Measurements from ENCODE around the gene LANCL2.
"Not testable (repeated sequence)": the region's sequence is repeated elsewhere in the genome, so short reads cannot be mapped to it uniquely, and the experiment has no call there.

LANCL2 gene, protein sequence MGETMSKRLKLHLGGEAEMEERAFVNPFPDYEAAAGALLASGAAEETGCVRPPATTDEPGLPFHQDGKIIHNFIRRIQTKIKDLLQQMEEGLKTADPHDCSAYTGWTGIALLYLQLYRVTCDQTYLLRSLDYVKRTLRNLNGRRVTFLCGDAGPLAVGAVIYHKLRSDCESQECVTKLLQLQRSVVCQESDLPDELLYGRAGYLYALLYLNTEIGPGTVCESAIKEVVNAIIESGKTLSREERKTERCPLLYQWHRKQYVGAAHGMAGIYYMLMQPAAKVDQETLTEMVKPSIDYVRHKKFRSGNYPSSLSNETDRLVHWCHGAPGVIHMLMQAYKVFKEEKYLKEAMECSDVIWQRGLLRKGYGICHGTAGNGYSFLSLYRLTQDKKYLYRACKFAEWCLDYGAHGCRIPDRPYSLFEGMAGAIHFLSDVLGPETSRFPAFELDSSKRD

DNA sequence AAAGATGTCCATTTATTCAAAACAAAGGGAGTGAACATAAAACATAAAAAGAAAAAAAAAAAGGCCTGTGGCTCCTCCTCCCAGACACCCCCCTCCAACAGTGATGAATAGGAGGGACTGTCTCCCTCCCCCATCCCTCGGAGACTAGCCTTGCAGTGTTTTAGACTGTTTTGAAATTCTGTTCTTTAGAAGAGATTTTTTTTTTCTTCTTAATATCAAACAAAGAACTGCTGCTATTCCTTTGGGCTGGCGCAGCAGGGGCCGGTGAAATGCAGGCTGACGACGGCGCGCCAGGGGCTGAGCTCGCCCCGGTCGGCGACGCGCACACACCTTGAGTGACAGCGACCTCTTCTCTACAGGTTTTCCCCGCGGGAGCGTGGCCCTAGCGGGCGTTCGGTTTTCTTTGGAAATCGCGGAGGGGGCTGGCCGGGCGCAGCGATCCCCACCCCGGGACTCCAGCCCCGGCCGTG is at the start of gene LANCL2:
LANCL2 (plus strand) TSS at position 133 of the 470 bp plus-strand sequence. CDS start 689 bp downstream, outside the sequence.
- peak; percentile 40 for DNase-seq

DNA sequence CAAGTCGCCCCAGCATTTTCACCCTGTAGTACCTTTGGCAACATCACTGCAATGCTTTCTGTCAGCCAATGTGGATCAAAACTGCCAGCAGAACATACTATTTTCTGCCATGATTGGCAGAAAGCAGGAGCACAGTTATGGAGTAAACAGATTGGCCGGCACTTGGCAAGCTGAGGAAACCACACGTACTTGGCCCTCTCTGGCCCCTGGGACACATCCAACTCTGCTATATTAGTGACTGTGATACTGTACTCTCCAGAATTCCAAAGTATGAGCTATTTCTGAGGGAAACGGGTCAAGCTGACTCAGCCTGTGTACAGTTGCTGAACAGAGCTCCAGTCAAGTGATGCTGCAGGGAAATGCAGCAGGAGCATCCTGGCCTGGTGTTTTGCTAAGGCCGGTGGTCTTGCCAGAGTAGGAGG is 39.8 kb upstream of the LANCL2 start:
- DNase-seq: no peak

DNA sequence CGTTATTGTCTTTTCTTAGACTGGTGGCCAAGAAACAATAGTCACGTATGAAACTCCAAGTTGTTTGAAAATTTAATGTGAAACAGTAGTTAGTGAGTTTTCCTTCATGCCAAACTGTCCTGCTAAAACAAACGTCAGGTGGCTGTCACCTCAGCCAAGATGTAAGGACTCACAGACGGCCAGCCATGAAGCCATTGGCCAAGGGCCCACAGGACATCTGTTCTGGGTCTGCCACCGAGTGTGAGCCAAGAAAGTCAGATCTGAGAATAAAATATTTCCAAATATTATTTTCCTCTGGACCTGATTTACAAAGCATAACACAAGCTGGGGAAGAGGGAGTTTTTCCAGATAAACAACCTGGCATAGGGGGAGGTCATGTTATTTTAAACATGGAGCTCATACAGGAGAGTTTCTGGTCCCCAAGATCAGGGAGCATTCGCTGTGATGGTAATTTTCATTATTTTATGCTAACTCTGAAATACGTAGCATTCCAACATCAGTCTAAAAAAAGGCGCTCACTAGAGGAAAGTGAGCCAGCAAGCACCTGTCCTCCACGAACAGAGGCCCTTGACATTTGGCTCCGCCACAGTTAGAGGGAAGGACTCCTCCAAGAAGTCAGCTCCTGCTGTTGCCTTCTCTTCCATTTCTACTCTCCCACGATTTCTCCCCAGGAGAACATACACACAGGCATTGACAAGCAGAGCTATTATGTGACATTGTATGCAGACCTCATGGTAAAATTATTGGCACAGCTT is 38.9 kb upstream of the LANCL2 start:
- DNase-seq: no peak

DNA sequence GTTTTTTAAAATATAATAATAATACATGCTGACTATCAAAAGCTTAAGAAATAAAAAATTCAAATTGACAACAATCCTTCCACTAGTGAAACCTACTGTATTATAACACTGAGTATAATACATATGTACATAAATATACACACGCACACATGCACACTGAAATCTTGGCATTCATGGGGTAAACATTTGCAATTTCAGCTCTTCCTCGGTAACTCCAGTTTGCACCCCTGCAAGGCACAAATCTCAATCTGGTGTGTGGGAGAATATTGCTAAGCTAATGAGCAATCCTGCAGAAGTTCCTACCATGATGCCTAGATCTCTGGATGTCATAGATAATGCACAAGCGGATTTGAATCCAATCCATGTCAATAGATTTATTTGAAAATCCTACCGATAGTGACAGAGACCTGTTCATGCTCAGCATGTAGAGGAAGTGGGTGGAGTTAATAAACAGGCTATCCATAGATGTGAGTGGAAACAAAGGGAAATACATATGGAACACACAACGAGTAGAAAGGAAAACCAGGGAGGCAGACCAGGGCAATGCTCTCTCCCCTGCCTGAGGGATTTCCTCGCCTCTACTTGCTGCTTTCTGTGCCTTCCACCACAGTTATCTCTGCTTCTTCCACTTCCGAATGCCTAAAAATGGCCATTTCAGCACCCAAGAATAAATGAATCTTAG is 38.1 kb upstream of the LANCL2 start:
- DNase-seq: no peak

DNA sequence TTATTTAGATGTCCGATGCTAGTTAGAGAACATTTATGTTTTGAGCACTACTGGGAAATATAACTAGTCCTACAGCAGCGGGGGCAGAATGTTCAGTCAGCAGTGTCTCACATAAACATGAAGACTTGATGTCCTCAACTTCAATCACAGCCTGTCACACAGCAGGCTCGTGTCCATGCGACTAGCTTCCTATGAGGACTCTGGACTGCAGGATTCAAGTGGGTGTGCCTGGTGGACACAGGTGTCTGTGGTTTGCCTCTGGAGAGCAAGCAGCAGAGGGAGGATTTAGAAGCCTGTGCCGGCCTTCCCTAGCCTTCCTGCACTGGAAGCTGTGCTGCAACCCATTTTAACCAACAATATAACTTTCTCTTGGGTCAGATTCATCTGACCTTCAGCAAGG is 30.0 kb upstream of the LANCL2 start:
- no peak for DNase-seq

DNA sequence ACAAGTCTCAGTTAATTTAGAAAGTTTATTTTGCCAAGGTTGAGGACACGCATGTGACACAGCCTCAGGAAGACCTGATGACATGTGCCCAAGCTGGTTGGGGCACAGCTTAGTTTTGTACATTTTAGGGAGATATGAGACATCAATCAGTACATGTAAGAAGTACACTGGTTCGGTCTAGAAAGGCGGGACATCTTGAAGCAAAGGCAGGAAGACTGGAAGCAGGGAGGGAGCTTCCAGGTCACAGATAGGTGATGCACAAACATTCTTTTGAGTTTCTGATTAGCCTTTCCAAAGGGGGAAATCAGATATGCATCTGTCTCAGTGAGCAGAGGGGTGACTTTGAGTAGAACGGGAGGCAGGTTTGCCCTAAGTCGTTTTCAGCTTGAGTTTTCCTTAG is 29.4 kb upstream of the LANCL2 start:
- DNase-seq: no peak

DNA sequence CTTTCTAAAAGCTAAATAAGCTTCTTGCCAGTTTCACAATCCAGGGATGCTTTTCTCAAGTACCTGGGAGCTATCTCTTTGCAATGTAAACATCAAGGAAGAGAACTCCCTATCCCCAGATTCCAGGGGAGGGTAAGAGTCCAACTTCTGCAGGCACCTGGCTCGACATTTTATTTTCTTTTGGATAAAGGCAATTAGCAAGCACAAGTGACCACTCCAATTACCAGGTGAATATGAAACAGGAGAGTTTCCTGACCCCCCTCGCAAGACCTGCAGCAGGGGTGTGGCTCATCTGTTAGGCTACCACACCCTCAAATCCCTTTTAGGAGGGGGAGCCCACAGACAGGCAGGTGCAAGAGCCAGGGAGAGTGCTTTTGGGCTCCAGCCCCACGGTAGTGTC is 28.6 kb upstream of the LANCL2 start:
- no peak for DNase-seq

DNA sequence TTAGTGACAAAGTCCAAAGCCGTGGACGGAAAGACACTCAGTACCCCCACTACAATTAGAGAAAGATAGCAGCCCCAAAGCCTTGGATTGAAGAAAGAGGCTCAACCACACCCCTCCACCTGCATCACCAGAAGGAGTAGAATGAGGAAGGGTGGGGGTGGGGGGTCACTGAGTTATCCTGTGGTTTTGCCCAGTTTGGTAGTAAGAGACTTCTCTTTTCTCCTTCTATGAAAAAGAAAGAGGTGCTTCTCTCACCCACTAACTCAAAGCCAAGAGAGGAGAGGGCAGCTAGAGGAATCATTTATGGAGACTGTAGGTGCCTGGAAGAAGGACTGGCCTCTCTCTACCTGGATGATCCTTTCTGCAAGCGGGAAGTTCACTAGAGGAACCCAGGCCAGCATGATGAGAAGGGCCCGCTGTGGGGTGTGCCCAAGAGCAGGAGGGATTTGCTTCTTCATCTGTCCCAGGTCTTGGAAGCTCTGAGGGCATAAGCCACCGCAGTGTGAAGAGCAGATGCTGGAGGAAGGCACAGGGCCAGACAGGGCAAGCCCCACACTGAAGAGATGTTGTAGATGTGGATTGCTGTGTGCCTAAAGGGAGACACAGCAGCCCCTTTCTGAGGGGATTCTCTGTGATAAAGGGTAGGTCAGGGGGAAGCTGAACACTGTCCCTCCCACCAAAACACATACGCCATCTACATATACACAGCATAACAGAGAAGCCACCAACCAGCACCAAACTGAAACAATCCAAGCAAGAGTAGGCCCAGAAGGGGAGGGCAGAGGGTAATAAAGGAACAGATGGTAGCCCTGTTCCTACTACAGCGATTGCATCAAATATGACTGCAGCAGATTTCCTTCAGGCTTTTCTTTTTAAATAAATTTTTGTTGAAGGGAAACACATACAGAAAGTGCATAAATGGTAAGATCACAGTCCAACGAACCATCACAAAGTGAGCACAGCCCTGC is 25.8 kb upstream of the LANCL2 start:
- no peak for DNase-seq

DNA sequence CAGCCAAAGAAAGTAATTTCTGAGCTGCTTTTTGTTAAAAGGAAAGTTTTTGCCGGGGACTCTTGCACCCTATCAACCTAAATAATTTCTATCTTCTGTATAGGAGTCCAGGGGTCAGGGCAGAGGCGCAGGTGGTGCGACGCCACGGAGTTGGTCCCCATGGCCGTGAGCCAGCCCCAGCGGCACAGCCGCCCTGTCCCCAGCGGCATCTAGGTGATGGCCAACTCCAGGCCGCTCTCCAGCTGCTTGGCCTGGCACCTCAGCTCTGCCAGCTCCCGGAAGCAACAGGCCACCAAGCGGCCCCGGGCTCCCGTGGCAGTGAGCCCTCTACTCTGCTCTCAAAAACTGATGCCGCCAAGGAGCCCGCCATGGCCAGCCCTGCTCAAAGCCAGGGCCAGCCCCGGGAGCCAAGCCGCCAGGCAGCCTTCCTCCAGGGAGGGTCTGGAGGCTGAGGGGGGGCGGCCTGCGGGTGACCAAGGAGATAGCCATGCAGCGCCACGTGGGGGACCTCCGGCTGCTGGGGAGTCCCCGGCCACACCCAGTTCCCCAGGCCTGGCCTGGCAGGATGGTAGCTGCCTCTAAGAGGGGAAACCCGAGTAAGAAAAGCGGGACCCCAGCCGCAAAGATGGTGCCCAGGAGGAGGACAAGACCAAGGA is 22.8 kb upstream of the LANCL2 start:
- no peak for DNase-seq

DNA sequence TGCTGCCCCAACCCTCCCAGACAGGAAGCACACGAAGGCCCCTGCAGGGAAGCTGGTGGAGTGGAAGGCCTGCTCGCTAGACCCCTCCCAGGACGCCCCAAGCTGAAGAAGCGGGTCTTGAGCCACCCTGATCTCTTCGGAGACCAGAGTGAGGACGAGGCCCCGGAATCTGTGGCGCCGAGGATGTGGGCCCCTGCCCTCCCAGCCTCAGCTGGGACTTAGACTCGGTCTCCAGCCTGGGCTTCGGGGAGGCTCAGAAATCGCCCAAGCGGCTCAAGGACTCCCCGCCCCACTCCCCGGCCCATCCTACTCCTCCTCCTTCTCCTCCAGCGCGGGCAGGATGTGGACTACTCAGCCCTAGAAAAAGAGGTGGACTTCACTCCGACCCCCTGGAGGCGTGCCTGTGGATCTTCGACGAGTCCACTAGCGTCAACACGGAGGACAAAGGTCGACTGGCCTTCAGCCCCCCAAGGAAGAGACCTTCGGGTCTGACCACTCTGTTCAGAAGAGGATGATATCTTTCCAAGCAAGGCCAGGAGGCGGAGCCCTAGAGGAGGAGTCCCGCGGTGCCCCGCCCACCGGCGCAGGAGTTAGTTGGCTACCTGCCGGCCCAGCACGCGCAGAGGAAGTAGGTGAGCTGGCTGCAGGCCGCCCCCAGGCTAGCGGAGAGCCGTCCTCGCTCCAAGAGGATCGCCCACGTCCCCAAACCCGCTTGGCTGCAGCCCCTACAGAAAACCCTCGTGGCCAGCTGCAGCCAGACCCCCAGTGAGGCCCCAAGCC is 21.9 kb upstream of the LANCL2 start:
- DNase-seq: no peak

DNA sequence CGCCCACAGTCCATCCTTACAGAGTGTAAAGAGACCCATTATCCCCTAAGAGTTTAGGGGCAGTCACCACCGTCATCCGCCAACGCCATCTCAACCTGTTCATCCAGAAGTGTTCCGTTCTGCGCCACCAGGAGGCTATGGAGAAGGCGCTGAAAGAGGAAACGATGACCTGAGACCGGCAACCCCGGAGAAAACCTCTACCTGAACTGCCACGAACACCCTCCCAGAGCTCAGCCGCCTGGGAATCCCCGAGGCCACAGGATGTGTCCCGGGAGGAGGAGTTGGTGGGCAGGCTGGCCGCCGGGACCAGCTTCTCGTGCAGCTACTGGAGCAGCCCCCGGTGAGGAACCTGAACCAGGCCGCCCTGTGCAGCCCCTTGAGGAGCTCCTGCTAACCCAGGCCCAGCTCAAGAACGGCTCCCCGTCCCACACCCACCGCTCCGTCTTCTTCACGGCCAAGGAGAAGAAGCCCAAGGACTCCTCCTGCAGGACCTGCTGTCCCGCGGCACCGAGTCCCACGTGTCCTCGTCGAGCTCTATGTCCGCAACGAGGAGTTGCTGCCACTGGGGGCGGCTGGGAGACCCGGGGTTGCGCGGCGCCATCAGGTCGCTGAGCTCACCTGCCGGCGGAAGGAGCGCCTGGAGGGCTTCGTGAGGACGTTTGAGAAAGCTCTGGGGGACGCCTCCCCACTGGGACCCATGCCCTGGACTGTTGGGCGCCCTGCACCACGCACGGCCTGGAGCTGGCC is 21.1 kb upstream of the LANCL2 start:
- no peak for DNase-seq

DNA sequence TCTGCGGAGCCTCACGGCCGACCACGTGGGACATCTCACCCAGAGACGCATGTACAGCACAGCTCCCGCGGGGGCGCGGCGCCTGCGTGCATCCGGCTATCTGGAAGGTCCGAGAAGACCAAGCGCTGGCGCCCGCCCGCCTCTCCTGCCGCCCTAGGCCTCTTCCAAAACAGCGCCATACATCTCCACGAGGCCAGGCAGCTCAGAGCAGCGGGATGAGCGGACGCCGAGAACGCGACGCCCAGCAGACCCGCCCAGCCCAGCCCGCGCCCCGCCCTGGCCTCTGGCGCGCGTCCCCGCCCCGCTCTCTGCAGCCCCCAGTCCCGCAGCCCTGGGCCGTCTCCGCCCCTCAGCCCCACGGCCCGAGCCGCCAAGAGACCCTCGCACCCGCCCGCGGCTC is 20.3 kb upstream of the LANCL2 start:
- no peak for DNase-seq

DNA sequence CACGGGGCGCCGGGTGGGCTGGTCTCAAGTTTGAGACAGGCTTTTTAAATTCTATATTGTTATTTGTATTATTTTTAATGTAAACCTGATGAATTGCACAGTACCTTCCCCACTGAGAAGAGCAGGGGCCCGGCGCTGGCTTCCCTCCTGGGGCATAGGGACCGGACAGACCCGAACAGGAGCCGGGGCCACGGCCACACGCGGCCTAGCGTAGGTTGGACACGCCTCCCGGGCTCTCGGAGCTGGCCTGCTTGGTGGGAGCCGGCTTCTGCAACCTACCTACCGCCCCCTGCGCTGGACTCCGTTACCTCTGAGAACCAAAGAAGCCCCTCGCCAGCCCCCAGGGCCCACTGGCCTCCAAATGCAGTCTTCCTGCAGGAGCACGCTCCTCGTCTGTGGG is 19.8 kb upstream of the LANCL2 start:
- DNase-seq: no peak

DNA sequence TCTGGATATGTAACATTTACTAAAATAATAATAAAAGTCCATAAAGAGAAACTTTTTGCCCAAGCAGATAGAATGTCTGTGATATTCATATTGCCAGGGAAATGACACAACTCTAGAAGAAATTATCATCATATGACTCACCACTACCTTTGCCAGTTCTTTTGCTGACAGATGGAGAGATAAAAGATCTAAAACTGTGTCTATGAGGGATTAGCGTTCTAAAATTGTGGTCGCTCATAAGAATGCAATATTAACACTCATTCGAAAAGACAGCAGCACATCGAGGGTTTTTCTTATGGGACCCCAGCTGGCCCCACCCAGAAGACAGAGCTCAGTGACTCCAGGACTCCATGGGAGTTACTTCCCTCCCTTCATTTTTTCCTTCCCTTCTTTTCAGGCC is 16.6 kb upstream of the LANCL2 start:
- DNase-seq: no peak

DNA sequence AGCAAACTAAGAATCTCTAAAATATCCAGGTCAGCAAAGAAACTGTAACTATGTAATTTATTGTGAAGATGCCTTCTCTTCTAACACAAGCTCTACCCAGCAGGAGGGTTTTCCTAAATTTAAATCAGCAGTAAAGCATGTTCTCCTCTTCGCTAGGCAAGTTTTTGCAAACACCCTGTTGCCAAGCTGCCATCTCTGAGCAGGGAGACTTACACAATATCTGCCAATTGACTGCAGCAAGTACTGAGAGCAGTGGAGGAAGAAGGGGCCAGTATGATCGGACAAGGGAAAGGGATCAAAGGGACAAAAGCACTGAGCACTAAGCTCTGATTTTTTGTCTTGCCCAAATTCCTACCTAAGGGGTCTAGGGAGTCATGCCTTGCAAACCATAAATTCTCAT is 16.0 kb upstream of the LANCL2 start:
- no peak for DNase-seq

DNA sequence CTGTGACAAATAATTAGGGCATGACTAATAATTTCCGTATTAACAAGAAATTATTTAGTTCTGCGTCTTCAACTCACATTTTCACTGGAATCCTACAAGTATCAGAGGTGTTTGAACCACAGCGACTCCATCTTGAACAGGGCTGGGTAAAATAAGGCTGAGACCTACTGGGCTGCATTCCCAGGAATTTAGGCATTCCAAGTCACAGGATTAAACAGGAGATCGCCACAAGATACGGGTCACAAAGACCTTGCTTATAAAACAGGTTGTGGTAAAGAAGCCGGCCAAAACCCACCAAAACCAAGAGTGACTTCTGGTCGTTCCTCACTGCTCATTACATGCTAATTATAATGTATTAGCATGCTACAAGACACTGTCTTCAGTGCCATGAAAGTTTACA is 14.9 kb upstream of the LANCL2 start:
- no peak for DNase-seq

DNA sequence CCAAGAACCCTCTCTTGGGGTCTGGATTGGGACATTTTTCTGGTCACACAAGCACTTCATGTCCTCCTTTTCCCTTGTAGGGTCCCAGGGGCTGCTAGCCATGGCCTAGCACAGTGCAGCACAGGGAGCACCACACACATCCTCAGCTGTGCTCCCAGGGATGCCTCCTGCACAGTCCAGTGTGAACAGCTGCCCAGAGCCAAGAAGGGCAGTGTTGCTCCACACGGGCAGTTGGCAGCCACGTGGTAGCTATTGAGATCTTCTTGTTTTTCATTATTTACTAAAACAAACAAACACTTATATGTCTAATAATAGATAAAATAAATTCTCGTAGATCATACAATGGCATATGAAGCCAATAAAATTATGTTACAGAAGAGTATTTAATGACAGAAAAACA is 13.9 kb upstream of the LANCL2 start:
- DNase-seq: no peak

DNA sequence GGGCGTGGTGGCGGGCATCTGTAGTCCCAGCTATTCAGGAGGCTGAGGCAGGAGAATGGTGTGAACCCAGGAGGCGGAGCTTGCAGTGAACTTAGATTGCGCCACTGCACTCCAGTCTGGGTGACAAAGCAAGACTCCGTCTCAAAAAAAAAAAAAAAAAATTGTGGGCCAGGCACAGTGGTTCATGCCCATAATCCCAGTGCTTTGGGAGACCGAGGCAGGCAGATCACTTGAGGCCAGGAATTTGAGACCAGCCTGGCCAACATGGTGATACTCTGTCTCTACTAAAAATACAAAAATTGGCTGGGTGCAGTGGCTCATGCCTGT is 12.2 kb upstream of the LANCL2 start:
- DNase-seq: not testable (repeated sequence)

DNA sequence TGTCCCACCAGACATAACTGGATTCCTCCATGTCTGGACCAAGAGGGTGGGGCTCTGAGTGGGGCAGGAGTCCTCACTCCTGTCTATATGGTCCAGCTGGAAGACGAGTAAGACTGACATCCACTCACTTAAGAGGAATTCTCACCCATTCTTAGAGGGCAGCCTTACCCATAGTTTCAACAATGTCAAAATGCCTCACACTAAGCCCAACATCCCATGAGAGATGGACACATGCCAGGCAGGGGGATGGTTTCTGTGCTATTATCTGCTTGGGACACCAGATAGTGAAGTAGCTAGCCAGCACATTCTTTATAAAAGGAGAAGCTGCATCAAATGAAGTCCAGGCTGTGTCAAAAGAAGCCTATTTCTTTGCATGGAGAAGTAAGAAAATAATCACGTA is 4.7 kb upstream of the LANCL2 start:
- no peak for DNase-seq

DNA sequence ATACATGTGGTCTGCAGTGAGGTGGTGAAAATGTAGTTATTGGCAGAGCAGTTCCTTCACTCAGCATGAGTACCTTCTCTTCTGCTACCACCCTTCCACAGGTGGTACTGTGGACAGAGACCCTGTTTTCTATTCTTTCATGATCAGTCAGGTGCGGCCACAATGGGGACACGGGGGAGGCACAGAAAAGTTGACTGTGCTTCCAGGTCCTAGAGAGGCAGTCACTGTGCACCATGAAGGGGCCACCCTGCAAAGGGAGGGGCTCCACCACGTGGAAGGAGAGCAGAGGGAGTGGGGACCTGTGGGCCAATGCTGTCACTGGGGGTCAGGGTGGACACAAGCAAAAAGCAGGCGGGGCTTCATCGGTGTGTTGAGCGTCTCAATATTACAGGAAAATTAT is 3.6 kb upstream of the LANCL2 start:
- no peak for DNase-seq

All from NCI-H1048 (cell line).